GM19023 (cell line): Measurements from ENCODE around the gene TSPYL2.

ENCODE experiments used
- ATAC-seq: cut with Tn5 transposase; IDR thresholded peaks from one replicate; pipeline ENCODE4 v1.9.1; 2021; ENCODE audit warnings: mild to moderate bottlenecking, moderate library complexity; ENCODE audit not compliant: unreplicated experiment

Gene TSPYL2

GRCh38 chrX:53081925-53082772 lies at the start of gene TSPYL2:
Gene TSPYL2 (plus strand): TSS chrX:53082367. CDS start chrX:53082499, 132 bp downstream.
- ATAC-seq, result peak; percentile 92

- ATAC-seq, result no peak
Observed at GRCh38 chrX:53036149-53036548, 46.0 kb upstream of the TSPYL2 start.

- ATAC-seq, result no peak
Observed at GRCh38 chrX:53039236-53039635, 42.9 kb upstream of the TSPYL2 start.

GRCh38 chrX:53044995-53045394 lies 37.2 kb upstream of the TSPYL2 start:
- no peak for ATAC-seq

GRCh38 chrX:53047228-53047627 lies 34.9 kb upstream of the TSPYL2 start:
- no peak for ATAC-seq

GRCh38 chrX:53048169-53049126 lies 33.7 kb upstream of the TSPYL2 start, which contains the start of gene GPR173:
Gene GPR173 (plus strand): TSS chrX:53048789. CDS start chrX:53076622, 27,833 bp downstream.
- no peak for ATAC-seq

- ATAC-seq, result no peak
Observed at GRCh38 chrX:53049127-53049517, 33.0 kb upstream of the TSPYL2 start.

GRCh38 chrX:53050841-53051240 lies 31.3 kb upstream of the TSPYL2 start:
- ATAC-seq, result no peak

GRCh38 chrX:53055244-53055849 lies 26.8 kb upstream of the TSPYL2 start:
- no peak for ATAC-seq

GRCh38 chrX:53056292-53056691 lies 25.9 kb upstream of the TSPYL2 start:
- ATAC-seq, result no peak

- no peak for ATAC-seq
Observed at GRCh38 chrX:53065104-53065503, 17.1 kb upstream of the TSPYL2 start.

GRCh38 chrX:53071064-53071463 lies 11.1 kb upstream of the TSPYL2 start:
- no peak for ATAC-seq

GRCh38 chrX:53071604-53072417 lies 10.4 kb upstream of the TSPYL2 start:
- peak; percentile 85 for ATAC-seq

GRCh38 chrX:53072418-53073114 lies 9.6 kb upstream of the TSPYL2 start:
- ATAC-seq, result no peak

- ATAC-seq, result no peak
Observed at GRCh38 chrX:53073115-53073586, 9.0 kb upstream of the TSPYL2 start.

- no peak for ATAC-seq
Observed at GRCh38 chrX:53075011-53075410, 7.2 kb upstream of the TSPYL2 start.

GRCh38 chrX:53076671-53077070 lies 5.5 kb upstream of the TSPYL2 start:
- ATAC-seq, result no peak

GRCh38 chrX:53077207-53078197 lies 4.7 kb upstream of the TSPYL2 start:
- no peak for ATAC-seq
